Measurements from ENCODE around the gene LRRC34. TPM values are rescaled to one million over a fixed set of nuclear protein-coding genes. Genes with fewer than 3 reads are reported as not detected.

Gene LRRC34
- total and polyA plus RNA-seq, 9 of the 15 experiments (the other 6 are each of a cell fraction or from before 2014, with no cell fraction given) = 0.17 to 0.30 TPM; not detected in 7

- TF ChIP-seq CBX3 (IDR thresholded peaks at IDR 0.05; ENCODE audit: borderline replicate concordance in 1 of 2, low read length in 2 of 2) (peak in 1 of 2 experiments; percentile 65; a peak in 1 of 3 replicates), NKRF (IDR thresholded peaks at IDR 0.05; ENCODE audit: borderline replicate concordance) (peak; percentile 76), POLR3A (IDR thresholded peaks at IDR 0.05; ENCODE audit: borderline replicate concordance, extremely low read depth, insufficient read depth, insufficient read length) (peak; percentile 38), ELF1 (tag; IDR thresholded peaks at IDR 0.05) (peak; percentile 34), CREB3 (tag; conservative IDR thresholded peaks at IDR 0.05; ENCODE audit: low read depth) (0 out of 2 replicates have a peak, but pooled peaks have one; percentile 27), HDAC1 (IDR thresholded peaks at IDR 0.05) (peak in 1 of 2 experiments; percentile 30; a peak in 2 of 4 replicates), NCOR1 (IDR thresholded peaks at IDR 0.05) (no peak), HMG20B (CRISPR knock-in tag; IDR thresholded peaks at IDR 0.05) (no peak), ADNP (tag; IDR thresholded peaks at IDR 0.05) (peak; percentile 28; the same call in 1 of the 2 replicates), NCOA4 (IDR thresholded peaks at IDR 0.05; ENCODE audit: partially characterized antibody) (no peak), RCOR1 (IDR thresholded peaks at IDR 0.05; ENCODE audit: borderline replicate concordance in 1 of 2, low read depth in 2 of 2, low read length in 2 of 2) (no peak), NCOA1 (IDR thresholded peaks at IDR 0.05; ENCODE audit: low read depth) (no peak), STAG1 (CRISPR knock-in tag; IDR thresholded peaks at IDR 0.05; ENCODE audit: borderline replicate concordance) (no peak), TAF15 (IDR thresholded peaks at IDR 0.05; ENCODE audit: low read depth, low read length) (no peak), MNT (conservative IDR thresholded peaks at IDR 0.05) (peak; percentile 70 to 75; a peak in 3 of 4 replicates)
Measured at GRCh38 chr3:169772305-169772896, 40.3 kb downstream of the LRRC34 start (continued).
